ENCODE data around the gene RBMS1.

RBMS1 gene

DNA sequence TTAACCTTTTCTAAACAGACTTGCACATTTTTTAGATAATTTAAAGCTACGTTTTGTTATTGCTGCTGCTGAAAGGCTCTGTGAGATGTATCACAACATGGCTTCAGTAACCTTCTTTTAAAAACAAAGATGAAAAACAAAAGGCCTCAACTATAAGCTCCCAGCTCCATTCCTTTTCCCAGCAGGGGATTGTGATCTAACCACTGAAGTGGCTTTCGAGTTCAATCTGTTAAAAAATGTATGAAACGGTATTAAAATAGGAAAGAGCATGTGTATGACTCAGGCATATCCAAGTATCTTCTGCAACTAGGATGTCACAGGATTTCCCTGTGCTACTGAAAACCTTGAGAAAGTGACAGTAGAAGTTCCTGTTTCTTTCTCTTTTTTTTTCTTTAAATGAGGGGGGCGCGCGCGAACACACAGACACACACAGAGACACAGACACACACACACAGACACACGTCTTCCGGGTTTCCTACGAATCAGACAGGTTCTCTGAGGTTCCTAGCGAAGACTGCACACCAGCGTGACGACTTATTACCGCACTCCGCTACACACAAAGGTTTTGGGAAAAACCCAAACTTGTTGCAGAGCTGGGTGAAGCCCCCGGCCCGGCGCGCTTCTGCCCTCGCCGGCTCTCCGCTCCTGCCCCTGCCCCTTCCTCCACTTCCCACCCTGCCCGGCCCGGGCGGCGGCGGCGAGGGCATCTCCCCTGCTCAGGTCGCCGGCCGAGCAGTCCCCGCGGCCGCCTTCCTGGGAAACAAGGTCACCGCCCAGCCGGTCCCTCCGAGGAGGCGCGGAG is 86.8 kb downstream of the RBMS1 start:
- DNase-seq = peak; percentile 48

DNA sequence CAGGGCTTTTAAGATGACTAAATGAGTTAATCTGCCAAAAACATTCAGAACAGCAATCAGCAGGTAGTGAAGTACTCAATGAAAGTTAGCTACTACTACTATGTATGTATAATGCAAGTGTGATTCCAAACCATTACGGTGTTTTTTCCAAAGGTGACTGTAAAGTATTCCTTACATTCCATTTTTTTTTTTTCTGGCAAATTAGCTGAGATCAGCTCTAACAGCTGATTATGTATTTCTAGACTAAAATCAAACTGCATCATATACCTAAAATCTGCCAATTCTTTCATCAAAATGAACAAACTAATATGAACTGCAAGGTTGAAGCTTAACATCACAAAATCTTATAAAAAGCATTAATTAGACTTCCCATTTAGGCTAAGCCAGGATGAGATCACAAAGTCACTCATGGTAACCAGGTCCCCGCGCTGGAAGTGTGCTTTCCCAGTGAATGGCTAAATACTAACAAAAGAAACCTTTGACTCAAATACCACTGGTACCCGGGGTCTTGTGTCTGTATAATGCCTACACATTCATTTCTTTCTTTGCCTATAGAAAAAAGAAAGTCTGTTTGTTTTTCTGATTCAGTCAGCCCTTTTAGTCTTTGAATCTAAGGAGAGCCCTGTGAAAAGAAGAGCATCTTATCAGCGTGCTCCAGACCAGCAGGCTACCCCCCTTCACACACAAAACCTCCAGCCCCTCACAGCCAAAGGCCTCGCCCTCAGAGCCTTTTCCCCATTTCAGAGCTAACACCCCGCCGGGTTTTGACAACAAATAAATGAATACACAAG is 88.3 kb downstream of the RBMS1 start:
- DNase-seq = no peak

GRCh38 chr2:160402997-160403979 is 90.3 kb downstream of the RBMS1 start:
- no peak for DNase-seq

DNA sequence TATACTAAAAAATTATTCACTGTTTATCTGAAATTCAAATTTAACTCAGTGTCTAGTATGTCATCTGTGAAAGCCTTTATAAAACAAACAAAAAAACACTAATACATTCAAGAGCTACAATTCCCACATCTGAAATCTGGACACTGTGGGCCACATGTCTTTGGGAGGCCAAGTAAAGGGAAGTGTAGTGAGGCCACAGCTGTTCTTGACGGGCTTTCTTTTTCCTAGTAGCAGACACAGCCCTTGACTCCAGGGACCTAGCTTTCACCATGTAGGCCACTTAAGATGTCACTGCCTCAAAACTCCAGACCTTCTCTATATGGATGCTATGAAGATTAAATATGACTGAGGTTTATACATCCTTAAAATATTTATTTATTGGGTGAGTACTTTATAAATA is 91.1 kb downstream of the RBMS1 start:
- no peak for DNase-seq

DNA sequence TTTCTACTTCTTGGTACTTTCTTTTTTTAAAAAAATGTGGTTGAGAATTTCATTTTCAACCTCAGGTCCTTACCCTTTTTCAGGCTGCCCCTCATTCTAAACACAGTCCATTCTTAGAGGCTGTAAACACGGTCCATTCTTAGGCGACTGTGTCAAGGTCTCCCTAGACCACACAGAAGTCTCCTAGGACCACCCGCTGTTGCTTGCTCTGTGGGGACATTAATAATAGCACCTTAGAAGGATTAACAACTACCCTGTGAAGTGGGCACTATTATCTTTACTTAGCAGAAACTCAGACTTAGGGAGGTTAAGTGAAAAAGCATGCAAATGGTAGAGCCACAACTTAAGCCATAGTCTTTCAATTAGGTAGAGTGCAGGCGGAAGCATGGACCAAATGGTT is 91.7 kb downstream of the RBMS1 start:
- DNase-seq = no peak

DNA sequence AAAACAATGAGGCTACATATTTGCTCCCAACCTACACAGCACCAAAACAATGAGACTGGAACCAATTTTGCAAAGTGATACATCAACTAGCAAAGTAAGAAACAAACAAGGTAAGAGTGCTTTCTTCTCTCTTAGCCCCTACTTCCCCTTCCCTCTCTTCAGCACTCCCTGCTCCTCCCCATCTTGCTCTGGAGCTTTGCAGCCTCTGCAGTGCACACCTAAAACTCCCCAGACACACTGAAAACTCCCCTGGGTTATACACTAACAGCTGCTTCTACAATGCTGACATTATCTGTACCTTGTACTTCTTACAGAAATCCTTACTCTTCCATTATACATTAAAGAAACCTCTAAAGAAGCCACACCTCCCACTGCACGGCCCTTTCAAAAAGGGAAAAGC is 93.7 kb downstream of the RBMS1 start:
- no peak for DNase-seq

DNA sequence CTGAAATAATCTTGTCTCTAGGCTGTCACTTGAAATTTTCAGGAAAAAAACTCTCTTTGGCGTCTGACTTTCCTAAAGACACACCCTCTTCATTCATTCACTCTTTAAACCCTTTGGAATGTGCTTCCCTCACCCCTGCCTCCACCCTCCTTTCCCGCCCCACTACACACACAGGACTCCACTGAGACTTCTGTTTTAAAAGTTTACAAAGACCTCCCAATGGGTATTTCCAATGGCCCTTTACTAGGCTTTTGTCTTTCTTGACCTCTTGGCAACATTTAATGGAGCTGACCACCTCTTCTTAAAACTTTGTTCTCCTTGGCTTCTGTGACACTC is 96.1 kb downstream of the RBMS1 start:
- DNase-seq = no peak

GRCh38 chr2:160394153-160394552 is 99.5 kb downstream of the RBMS1 start:
- DNase-seq = no peak

DNA sequence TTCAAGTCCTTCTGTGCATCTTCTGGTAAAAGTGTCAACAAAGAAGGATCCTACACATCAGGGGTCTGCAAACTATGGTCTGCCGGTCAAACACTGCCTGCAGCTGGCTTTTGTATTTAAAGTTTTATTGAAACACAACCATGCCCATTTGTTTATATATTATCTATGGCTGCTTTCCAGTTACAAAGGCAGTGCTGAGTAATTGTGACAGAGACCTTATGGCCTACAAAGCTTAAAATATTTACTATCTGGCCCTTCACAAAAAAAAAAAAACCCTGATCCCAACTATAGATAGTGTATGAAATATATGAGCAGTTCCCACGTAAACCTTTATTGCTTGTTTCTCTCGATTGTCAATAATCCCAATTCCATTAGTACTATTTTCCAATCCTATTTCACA is 101.4 kb downstream of the RBMS1 start:
- no peak for DNase-seq

DNA sequence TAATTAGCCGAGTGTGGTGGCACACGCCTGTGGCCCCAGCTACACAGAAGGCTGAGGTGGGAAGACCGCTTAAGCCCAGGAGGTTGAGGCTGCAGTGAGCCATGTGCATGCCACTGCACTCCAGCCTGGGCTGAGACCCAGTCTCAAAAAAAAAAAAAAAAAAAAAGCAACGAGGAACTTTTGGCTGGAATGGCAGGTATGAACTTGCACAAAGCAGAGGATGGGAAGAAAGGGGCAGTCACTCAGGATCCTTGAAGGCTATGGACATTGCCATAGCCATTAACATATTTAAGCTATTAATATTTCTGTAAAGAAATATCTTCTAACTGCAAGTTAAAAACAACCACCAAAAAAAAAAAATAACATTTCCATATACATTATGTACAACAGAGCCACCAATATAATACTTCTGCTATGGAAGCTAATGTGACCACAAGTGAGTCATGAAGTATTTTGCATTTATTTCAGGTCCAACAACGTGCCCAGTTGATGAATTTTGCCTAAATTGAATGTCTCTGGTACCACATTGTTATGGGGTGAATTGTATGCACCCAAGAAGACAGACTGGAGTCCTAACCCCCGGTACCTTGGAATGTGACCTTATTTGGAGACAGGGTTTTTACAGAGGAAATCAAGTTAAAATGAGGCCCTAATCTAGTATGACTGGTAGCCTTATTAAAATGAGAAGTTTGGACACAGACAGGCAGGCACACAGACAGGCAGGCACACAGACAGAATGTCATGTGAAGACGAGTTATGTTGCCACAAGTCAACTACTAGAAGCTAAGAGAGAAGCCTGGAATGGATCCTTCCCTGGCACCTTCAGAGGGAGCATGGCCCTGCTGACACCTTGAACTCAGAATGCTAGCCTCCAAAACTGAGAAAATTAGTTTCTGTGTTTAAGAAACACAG is 102.8 kb downstream of the RBMS1 start:
- DNase-seq = no peak

GRCh38 chr2:160389875-160390274 is 103.7 kb downstream of the RBMS1 start:
- DNase-seq = no peak

DNA sequence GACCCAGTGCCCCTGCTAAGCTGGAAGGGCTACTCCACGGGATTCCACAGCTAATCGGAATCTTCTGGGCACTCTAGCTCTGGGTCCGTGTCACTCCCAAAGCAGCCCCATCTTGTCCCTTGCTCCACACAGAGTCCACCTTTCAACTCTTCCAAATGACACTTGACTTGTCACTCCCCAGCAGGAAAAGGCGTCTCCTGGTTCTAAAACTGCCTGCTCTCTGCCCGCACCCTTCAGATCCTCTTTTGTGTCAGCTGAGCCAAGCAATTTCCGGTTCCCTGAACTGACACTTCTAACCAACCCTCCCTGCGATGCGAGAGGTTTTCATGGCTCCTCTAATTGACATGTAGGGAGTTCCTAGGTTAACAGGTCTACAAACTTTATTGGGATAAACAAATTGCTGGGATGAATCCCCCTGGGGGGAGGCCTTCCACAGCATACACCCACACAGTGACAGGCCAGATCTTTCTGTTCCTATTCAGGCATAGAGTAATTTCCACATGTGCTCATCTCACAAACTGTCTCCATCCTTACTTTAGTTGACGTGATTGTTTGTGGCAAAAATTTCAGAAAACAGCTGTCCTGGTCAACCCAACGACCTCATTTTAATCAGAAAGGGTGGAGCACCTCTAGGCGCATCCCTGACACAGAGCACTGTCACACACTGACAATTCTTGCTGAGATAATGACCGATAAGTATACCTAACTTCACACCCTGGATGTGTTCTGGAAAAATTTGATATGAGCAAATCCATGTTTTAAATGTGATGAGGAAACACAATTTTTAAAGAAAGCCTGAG is 104.9 kb downstream of the RBMS1 start:
- DNase-seq = no peak

- DNase-seq = no peak
Observed at GRCh38 chr2:160387558-160388262, 105.9 kb downstream of the RBMS1 start.

- DNase-seq = no peak
Observed at GRCh38 chr2:160384791-160385190, 108.8 kb downstream of the RBMS1 start.

DNA sequence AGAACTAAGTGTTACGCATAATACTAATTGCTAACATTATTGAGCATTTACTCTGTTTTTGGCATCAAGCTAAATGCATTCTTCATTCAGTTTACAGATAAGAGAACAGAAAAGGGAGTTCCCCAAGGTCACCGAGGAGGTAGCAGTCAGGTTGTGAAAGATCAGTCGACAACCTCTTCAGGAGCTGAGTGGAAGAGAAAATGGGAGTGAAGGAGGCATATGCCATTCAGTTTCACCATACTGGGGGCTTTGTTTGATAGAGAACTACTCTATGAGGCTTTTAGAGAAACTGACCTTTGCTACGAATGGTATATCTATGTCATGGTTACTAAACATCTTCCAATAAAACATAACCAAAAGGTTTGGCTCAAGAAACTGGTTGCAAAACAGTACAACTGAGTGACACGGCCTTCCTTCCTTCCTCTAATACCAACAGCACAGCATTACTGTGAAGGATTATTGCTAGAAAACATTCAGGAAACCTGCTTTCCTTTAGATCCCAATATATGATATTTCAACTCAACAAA is 112.1 kb downstream of the RBMS1 start:
- DNase-seq = no peak

DNA sequence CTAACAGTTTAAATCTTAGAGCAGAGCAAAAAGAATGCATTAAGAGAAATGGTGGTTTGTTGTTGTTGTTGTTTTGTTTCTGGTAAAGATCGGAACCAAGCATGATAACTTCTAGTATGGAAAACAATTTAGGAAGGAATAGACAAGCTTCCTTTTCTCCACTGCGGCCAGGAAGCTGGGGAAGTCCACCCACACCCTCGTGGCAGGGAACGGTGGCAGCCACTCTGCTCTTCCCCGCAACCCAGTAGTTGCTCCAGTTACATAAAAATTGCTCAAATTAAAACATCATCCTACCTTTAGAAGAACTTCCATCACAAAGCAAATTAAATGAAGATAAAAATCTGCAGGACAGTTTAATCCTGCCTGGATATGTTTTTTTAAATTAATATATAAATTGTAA is 113.0 kb downstream of the RBMS1 start:
- no peak for DNase-seq

DNA sequence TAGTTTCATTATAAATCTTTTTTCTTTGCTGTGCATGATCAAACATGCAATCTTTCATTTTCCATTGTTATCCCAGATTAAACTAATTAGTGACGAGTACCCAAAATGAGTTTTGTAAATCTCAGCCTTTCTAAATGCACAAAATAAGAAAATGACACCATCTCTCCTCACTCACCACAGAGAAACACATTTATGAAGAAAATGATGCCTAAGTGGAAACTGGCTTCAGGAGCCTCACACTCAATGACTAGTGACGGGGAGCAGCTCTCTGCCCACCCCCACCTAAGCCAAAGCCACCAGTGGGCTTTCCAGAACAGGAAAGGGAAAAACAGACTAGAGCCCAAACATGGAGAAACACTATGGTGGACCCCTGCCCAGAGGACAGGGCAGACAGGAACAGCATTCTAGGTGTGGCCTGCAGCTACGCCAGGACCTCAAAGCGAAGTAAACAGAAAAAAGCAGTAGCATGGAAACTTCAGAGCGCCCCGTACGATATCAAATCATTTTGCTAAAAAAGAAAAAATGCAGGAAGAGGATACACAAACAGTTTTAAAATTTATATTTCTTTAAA is 113.5 kb downstream of the RBMS1 start:
- no peak for DNase-seq

GRCh38 chr2:160379399-160379798 is 114.2 kb downstream of the RBMS1 start:
- no peak for DNase-seq

DNA sequence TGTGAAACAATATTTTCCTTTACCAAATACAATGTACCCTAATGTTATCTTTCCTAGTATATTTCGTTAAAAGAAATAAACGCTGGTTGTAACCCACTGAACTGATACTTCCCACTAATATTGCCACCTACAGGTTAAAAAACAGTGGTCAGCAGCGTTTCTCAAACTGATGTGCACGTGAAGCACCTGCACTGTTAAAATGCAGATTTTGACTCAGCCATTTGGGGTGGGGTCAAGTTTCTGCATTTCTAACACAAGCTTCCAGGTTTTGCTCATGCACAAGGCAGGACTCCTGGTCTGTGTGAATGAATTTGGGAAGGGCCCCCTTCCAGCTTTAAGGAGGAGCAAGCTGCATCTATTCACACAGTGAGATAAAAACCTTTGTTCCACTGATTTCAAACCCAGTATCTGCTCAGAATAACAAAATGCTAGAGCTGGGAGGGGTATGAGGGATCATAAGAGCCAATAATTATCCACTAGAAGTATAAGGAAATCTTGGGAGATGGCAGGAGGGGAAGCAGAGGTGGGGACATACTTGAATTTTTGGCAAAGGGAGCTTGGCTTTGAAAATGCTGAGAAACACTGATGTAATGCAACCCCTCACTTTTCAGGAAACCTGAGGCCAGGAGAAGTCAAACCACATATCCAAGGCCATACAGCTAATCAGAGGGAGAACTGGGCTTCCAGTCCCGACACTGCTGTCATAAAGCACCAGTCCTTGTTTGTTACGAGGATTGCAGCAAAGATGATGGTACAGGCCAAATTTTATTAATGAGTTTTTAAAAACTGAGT is 116.2 kb downstream of the RBMS1 start:
- no peak for DNase-seq
